ENCODE results near the gene EPHB2. TPM values are rescaled to one million over a fixed set of nuclear protein-coding genes. Genes with fewer than 3 reads are reported as not detected.

EPHB2 gene
- polyA plus RNA-seq, 1 donor from 2014 or later, result 22.8 TPM

- no peak overlapping the region for H3K9ac ChIP-seq (ENCODE audit: low read length)
- H3K4me2 ChIP-seq (ENCODE audit: low read length), result no peak overlapping the region
These were observed 121.2 kb downstream of the EPHB2 start for GRCh38 chr1:22831729-22832413.

GRCh38 chr1:22832414-22832786 is 121.8 kb downstream of the EPHB2 start:
- Histone ChIP-seq H4K20me1 (ENCODE audit: insufficient read depth) (no peaks in the 10 kb centered on the region), H3K79me2 (replicated peaks; ENCODE audit: insufficient read depth, low read length) (no peaks in the 10 kb centered on the region), H3K27ac (ENCODE audit: low read length) (no peak overlapping the region), H3K9me3 (ENCODE audit: low read length) (no peaks in the 10 kb centered on the region), H3K9me2 (ENCODE audit: insufficient read depth, low read length) (no peaks in the 10 kb centered on the region), H3K9ac (ENCODE audit: low read length) (no peak overlapping the region), H3K36me3 (ENCODE audit: insufficient read depth, low read length) (no peaks in the 10 kb centered on the region), H3F3A (ENCODE audit: insufficient read depth, low read length, poor library complexity, severe bottlenecking) (no peaks in the 10 kb centered on the region), H2AFZ (ENCODE audit: low read depth, low read length) (no peak overlapping the region), H3K27me3 (ENCODE audit: insufficient read depth, low read depth, low read length) (no peaks in the 10 kb centered on the region), H3K4me2 (ENCODE audit: low read length) (no peak overlapping the region), H3K4me3 (ENCODE audit: low read length) (no peak overlapping the region)
- TF ChIP-seq RAD21 (conservative IDR thresholded peaks at IDR 0.05), result no peak
- no peak for TF ChIP-seq EP300 (conservative IDR thresholded peaks at IDR 0.05; ENCODE audit: poor library complexity, severe bottlenecking)
- TF ChIP-seq EZH2 (IDR thresholded peaks at IDR 0.05; ENCODE audit: borderline replicate concordance, insufficient read depth, low read length, poor library complexity, severe bottlenecking), result no peak
- no peak for TF ChIP-seq POLR2AphosphoS5 (IDR thresholded peaks at IDR 0.05)
- no peak for TF ChIP-seq REST (IDR thresholded peaks at IDR 0.05; ENCODE audit: borderline replicate concordance)
- TF ChIP-seq TAF1 (IDR thresholded peaks at IDR 0.05; ENCODE audit: low read depth), result no peak
- TF ChIP-seq, protein P1, sequence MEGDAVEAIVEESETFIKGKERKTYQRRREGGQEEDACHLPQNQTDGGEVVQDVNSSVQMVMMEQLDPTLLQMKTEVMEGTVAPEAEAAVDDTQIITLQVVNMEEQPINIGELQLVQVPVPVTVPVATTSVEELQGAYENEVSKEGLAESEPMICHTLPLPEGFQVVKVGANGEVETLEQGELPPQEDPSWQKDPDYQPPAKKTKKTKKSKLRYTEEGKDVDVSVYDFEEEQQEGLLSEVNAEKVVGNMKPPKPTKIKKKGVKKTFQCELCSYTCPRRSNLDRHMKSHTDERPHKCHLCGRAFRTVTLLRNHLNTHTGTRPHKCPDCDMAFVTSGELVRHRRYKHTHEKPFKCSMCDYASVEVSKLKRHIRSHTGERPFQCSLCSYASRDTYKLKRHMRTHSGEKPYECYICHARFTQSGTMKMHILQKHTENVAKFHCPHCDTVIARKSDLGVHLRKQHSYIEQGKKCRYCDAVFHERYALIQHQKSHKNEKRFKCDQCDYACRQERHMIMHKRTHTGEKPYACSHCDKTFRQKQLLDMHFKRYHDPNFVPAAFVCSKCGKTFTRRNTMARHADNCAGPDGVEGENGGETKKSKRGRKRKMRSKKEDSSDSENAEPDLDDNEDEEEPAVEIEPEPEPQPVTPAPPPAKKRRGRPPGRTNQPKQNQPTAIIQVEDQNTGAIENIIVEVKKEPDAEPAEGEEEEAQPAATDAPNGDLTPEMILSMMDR (IDR thresholded peaks at IDR 0.05; ENCODE audit: poor library complexity, severe bottlenecking), result no peak

More at GRCh38 chr1:22831729-22832413, 121.2 kb downstream of the EPHB2 start:
- H3K9me3 ChIP-seq (ENCODE audit: low read length), result no peaks in the 10 kb centered on the region
- H3K9me2 ChIP-seq (ENCODE audit: insufficient read depth, low read length), result no peaks in the 10 kb centered on the region
- H3K27ac ChIP-seq (ENCODE audit: low read length), result no peak overlapping the region
- no peaks in the 10 kb centered on the region for H3F3A ChIP-seq (ENCODE audit: insufficient read depth, low read length, poor library complexity, severe bottlenecking)
- no peak overlapping the region for H3K4me3 ChIP-seq (ENCODE audit: low read length)
- TF ChIP-seq POLR2AphosphoS5 (IDR thresholded peaks at IDR 0.05) (no peak), REST (IDR thresholded peaks at IDR 0.05; ENCODE audit: borderline replicate concordance) (no peak), TAF1 (IDR thresholded peaks at IDR 0.05; ENCODE audit: low read depth) (no peak), SMC3 (conservative IDR thresholded peaks at IDR 0.05; ENCODE audit: poor library complexity) (no peak), EZH2 (IDR thresholded peaks at IDR 0.05; ENCODE audit: borderline replicate concordance, insufficient read depth, low read length, poor library complexity, severe bottlenecking) (no peak), RAD21 (conservative IDR thresholded peaks at IDR 0.05) (no peak), EP300 (conservative IDR thresholded peaks at IDR 0.05; ENCODE audit: poor library complexity, severe bottlenecking) (no peak), MXI1 (conservative IDR thresholded peaks at IDR 0.05; ENCODE audit: poor library complexity, severe bottlenecking) (no peak)
- TF ChIP-seq, protein P1 (IDR thresholded peaks at IDR 0.05; ENCODE audit: poor library complexity, severe bottlenecking), result no peak
- H3K27me3 ChIP-seq (ENCODE audit: insufficient read depth, low read depth, low read length), result no peaks in the 10 kb centered on the region
- H3K36me3 ChIP-seq (ENCODE audit: insufficient read depth, low read length), result no peaks in the 10 kb centered on the region
- H4K20me1 ChIP-seq (ENCODE audit: insufficient read depth), result no peaks in the 10 kb centered on the region
- no peak overlapping the region for H2AFZ ChIP-seq (ENCODE audit: low read depth, low read length)
- H3K79me2 ChIP-seq (replicated peaks; ENCODE audit: insufficient read depth, low read length), result no peaks in the 10 kb centered on the region
